Activated naive CD4-positive, alpha-beta T cell treated with anti-CD3 and anti-CD28 coated beads, Interleukin-2, amount 50 U/mL, for 24 hours (primary cell): Measurements from ENCODE around the gene RBFA.
A peak's percentile ranks its signal among the peaks of the same experiment; 100 is the strongest.
"Not testable (repeated sequence)": the region's sequence is repeated elsewhere in the genome, so short reads cannot be mapped to it uniquely, and the experiment has no call there.

Experiments
- H3K27ac Mint-ChIP-seq: one replicate; pipeline ENCODE4 v1.8.0; 2021; ENCODE audit warnings: mild to moderate bottlenecking, mixed read lengths
- H3K27me3 Mint-ChIP-seq: one replicate; pipeline ENCODE4 v1.8.0; 2021; ENCODE audit warnings: mixed read lengths
- H3K36me3 Mint-ChIP-seq: one replicate; pipeline ENCODE4 v1.8.0; 2021; ENCODE audit warnings: mixed read lengths
- H3K4me1 Mint-ChIP-seq: one replicate; pipeline ENCODE4 v1.8.0; 2021; ENCODE audit warnings: mixed read lengths
- H3K4me3 Mint-ChIP-seq: one replicate; pipeline ENCODE4 v1.8.0; 2021; ENCODE audit warnings: mild to moderate bottlenecking, mixed read lengths
- H3K9me3 Mint-ChIP-seq: one replicate; pipeline ENCODE4 v1.8.0; 2021; ENCODE audit warnings: mixed read lengths

RBFA gene

DNA sequence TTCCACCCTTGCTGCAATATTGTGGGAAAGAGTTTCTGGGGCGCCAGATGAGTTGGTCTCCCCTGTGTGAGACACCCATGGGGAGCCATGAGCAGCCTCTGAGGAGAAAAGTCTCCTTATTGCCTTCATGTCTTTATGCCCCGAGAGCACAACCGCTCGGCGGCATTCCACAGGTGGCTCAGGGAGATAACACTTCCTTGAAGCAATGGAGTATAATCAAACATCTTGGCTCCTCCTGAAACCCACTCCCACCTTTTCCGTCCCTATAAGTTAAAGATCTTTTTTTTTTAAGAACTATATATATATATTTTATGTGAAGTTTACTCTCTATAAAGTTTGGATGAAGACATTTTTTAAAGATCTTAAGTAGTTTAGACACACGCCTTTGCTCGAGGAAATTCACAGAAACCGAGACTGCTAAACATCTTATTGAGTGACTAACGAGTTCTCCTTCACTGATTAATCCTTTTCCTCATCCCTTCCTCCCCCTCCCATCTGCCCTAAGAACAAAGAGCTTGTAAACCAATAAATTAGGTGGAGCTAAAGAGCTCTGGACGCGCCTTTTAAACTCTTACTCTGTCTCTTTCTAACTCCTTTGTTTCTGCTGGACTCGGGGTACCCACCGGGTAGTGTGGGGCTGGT, 22.6 kb upstream of the RBFA start:
- peaks cover 22% of the 10 kb centered on the region for H3K36me3 Mint-ChIP-seq
- H3K4me1 Mint-ChIP-seq, H3K27me3 Mint-ChIP-seq, H3K27ac Mint-ChIP-seq, H3K4me3 Mint-ChIP-seq, H3K9me3 Mint-ChIP-seq: not testable (repeated sequence)

- H3K27ac Mint-ChIP-seq: no peak overlapping the region
- H3K36me3 Mint-ChIP-seq: peaks cover 18% of the 10 kb centered on the region
- H3K27me3 Mint-ChIP-seq: no peaks in the 10 kb centered on the region
- H3K4me3 Mint-ChIP-seq: no peak overlapping the region
- H3K9me3 Mint-ChIP-seq: no peaks in the 10 kb centered on the region
- H3K4me1 Mint-ChIP-seq: no peaks in the 10 kb centered on the region
Measured at GRCh38 chr18:80012714-80013113, 21.5 kb upstream of the RBFA start.

GRCh38 chr18:80022613-80023012, 11.6 kb upstream of the RBFA start:
- no peaks in the 10 kb centered on the region for H3K4me1 Mint-ChIP-seq
- H3K27ac Mint-ChIP-seq: no peak overlapping the region
- peaks cover 41% of the 10 kb centered on the region for H3K36me3 Mint-ChIP-seq
- peaks cover 18% of the 10 kb centered on the region for H3K9me3 Mint-ChIP-seq
- no peak overlapping the region for H3K4me3 Mint-ChIP-seq
- H3K27me3 Mint-ChIP-seq: no peaks in the 10 kb centered on the region

GRCh38 chr18:80023173-80023572, 11.1 kb upstream of the RBFA start:
- Mint-ChIP-seq H3K27ac (no peak overlapping the region), H3K4me1 (no peaks in the 10 kb centered on the region), H3K4me3 (no peak overlapping the region), H3K9me3 (peaks cover 18% of the 10 kb centered on the region), H3K27me3 (no peaks in the 10 kb centered on the region), H3K36me3 (peaks cover 41% of the 10 kb centered on the region)

GRCh38 chr18:80026363-80026762, 7.9 kb upstream of the RBFA start:
- Mint-ChIP-seq H3K27ac (no peak overlapping the region), H3K4me3 (no peak overlapping the region), H3K27me3 (no peaks in the 10 kb centered on the region), H3K36me3 (peaks cover 34% of the 10 kb centered on the region), H3K9me3 (peaks cover 11% of the 10 kb centered on the region), H3K4me1 (no peaks in the 10 kb centered on the region)

DNA sequence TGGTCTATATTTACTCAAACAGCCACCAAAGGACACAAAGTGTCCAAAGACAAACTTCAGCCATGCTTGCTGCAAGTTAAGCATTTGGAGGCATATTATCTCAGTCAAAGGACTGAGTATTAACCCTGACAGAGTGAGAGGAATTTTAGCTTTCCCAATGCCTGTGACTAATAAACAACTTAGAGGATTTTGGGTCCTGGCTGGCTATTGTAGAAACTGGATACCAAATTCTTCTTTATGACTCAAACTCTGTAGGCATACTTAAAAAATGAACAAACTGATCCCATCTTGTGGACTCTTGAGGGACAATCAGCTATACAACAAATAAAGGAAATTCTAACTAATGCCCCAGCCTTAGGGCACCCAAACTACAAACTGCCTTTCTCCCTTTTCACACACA, 6.5 kb upstream of the RBFA start:
- not testable (repeated sequence) for H3K4me3 Mint-ChIP-seq, H3K27me3 Mint-ChIP-seq, H3K27ac Mint-ChIP-seq, H3K4me1 Mint-ChIP-seq
- Mint-ChIP-seq H3K36me3 (peaks cover 30% of the 10 kb centered on the region), H3K9me3 (peaks cover 12% of the 10 kb centered on the region)

DNA sequence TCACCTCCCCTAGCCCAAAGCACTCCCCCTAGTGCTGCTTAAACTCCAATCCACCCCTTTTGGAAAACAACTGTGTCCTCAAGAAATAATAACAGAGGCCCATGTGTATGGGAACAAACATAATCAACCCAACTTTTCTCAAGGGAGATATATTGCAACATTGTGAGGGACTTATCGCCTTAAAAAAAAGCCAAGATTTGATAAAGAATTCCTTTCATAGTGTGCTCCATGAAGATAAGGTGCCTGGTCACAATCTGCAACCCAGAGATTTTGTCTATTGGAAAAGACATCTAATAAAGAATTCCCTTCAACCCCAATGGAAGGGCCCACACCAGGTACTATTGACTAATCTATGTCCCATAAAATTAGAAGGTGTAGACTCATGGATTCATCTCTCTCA, 4.5 kb upstream of the RBFA start:
- peaks cover 23% of the 10 kb centered on the region for H3K36me3 Mint-ChIP-seq
- H3K4me3 Mint-ChIP-seq: no peak overlapping the region
- no peaks in the 10 kb centered on the region for H3K27me3 Mint-ChIP-seq
- H3K27ac Mint-ChIP-seq: no peak overlapping the region
- H3K4me1 Mint-ChIP-seq: peaks cover 7% of the 10 kb centered on the region
- peaks cover 17% of the 10 kb centered on the region for H3K9me3 Mint-ChIP-seq

DNA sequence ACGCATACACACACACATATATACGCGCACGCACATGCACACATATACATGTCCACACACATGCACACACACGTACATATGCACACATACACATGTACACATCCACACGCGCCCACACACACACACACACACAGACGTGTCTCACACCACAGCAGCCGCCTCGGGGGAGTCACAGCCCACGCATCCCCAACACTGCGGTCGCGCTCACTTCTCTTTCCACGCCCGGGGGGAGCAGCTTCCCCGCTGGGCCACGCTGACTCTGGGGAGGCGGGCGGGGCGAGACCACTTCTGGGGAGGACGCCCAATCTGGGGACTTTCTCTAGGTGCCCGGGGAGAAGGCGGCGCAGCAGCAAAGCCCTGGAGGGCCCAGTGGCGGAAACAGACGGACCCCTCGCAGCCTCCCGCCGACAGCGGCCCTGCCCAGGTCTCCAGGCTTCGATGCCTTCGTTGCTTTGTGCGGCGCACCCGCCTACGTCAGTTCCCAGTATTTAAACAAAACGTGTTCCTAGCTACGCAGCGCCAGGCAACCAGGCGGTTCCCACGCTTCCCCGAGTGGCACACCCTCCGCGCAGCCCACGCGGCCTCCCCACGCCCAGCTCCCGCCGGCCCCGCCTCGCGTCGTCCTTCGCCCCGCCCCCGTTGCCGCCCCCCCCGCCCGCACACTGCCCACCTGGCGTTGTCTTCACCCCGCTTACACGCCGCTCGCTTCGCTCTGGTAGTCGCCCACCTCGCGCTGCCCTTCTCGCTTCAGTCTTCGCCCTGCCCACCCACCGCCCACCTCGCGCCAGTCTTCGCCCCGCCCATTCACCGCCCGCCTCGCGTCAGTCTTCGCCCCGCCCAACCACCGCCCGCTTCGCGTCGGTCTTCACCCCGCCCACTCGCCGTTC, 810 bp upstream of the RBFA start:
- peaks cover 9% of the 10 kb centered on the region for H3K36me3 Mint-ChIP-seq
- H3K4me3 Mint-ChIP-seq: peak overlapping the region; percentile 92
- peaks cover 5% of the 10 kb centered on the region for H3K9me3 Mint-ChIP-seq
- H3K4me1 Mint-ChIP-seq: peaks cover 25% of the 10 kb centered on the region
- H3K27ac Mint-ChIP-seq: peak overlapping the region; percentile 90
- no peaks in the 10 kb centered on the region for H3K27me3 Mint-ChIP-seq

- Mint-ChIP-seq H3K9me3 (peaks cover 5% of the 10 kb centered on the region), H3K27me3 (no peaks in the 10 kb centered on the region), H3K36me3 (peaks cover 10% of the 10 kb centered on the region), H3K4me1 (peaks cover 25% of the 10 kb centered on the region), H3K27ac (peak overlapping the region; percentile 90), H3K4me3 (peak overlapping the region; percentile 92)
Measured at GRCh38 chr18:80034852-80035406, 695 bp downstream of the RBFA start.

- H3K27ac Mint-ChIP-seq: no peak overlapping the region
- H3K4me1 Mint-ChIP-seq: peaks cover 25% of the 10 kb centered on the region
- peaks cover 15% of the 10 kb centered on the region for H3K36me3 Mint-ChIP-seq
- peaks cover 5% of the 10 kb centered on the region for H3K9me3 Mint-ChIP-seq
- H3K4me3 Mint-ChIP-seq: peak overlapping the region; percentile 92
- no peaks in the 10 kb centered on the region for H3K27me3 Mint-ChIP-seq
Measured at GRCh38 chr18:80035997-80036396, 1.8 kb downstream of the RBFA start.

- Mint-ChIP-seq H3K27me3 (no peaks in the 10 kb centered on the region), H3K9me3 (peaks cover 5% of the 10 kb centered on the region), H3K36me3 (peaks cover 17% of the 10 kb centered on the region), H3K4me3 (no peak overlapping the region), H3K4me1 (peaks cover 25% of the 10 kb centered on the region), H3K27ac (no peak overlapping the region)
Measured at GRCh38 chr18:80037300-80037699, 3.1 kb downstream of the RBFA start.

GRCh38 chr18:80037869-80038630, 3.8 kb downstream of the RBFA start:
- H3K4me1 Mint-ChIP-seq: peaks cover 22% of the 10 kb centered on the region
- H3K9me3 Mint-ChIP-seq: peaks cover 2% of the 10 kb centered on the region
- H3K4me3 Mint-ChIP-seq: no peak overlapping the region
- no peak overlapping the region for H3K27ac Mint-ChIP-seq
- no peaks in the 10 kb centered on the region for H3K27me3 Mint-ChIP-seq
- H3K36me3 Mint-ChIP-seq: peaks cover 14% of the 10 kb centered on the region

DNA sequence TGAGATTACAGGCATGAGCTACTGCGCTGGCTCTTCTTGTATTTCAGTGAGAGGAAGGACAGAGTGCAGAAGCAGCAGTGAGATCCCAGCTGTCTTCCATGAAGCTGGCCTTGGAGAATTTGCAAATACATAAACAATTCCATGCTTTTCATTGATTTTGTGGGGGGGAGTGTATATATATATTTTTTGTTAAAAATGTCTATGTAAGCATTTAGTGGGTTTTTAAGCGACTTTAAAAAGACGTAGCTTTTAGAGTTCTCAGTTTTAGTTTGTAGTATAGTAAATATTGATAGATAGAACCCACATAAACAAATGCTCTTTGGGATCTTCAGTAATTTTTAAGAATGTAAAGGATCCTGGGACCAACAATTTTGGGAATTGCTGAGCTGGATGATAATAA, 6.3 kb downstream of the RBFA start:
- Mint-ChIP-seq H3K27me3 (no peaks in the 10 kb centered on the region), H3K36me3 (peaks cover 18% of the 10 kb centered on the region), H3K9me3 (no peaks in the 10 kb centered on the region)

DNA sequence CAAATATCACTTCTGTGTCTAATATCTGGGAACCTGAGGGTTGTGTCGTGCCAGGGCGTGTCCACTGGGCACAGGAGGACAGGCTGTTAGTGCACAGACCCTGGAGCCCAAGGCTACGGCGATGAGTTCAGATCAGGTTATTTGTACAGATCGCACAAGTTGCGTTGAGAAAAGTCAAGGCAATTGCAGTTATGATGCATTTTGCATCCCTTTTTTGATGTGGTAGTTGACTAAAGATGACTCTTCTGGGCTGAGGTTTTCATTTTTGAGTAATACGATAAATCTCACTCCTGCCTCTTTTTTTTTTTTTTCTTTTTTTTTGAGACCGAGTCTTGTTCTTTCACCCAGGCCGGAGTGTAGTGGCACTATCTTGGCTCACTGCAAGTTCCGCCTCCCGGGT, 7.2 kb downstream of the RBFA start:
- Mint-ChIP-seq H3K9me3 (no peaks in the 10 kb centered on the region), H3K27me3 (no peaks in the 10 kb centered on the region), H3K4me1 (peaks cover 2% of the 10 kb centered on the region), H3K36me3 (peaks cover 20% of the 10 kb centered on the region), H3K4me3 (no peak overlapping the region), H3K27ac (no peak overlapping the region)

More for the DNA sequence above, 6.3 kb downstream of the RBFA start:
- Mint-ChIP-seq H3K27ac (no peak overlapping the region), H3K4me3 (no peak overlapping the region), H3K4me1 (peaks cover 11% of the 10 kb centered on the region)

- H3K4me3 Mint-ChIP-seq: no peak overlapping the region
- peaks cover 22% of the 10 kb centered on the region for H3K36me3 Mint-ChIP-seq
- no peak overlapping the region for H3K27ac Mint-ChIP-seq
- no peaks in the 10 kb centered on the region for H3K27me3 Mint-ChIP-seq
- no peaks in the 10 kb centered on the region for H3K4me1 Mint-ChIP-seq
- no peaks in the 10 kb centered on the region for H3K9me3 Mint-ChIP-seq
Measured at GRCh38 chr18:80042785-80043184, 8.6 kb downstream of the RBFA start.
